ENCODE data around the gene ARID1B. TPM values are rescaled to one million over a fixed set of nuclear protein-coding genes. Genes with fewer than 3 reads are reported as not detected.
A peak's percentile ranks its signal among the peaks of the same experiment; 100 is the strongest.

The ARID1B gene
- total RNA-seq, result 33.7 and 72.7 TPM in 2 replicates
- 41.9 and 59.8 TPM in 2 replicates for polyA plus RNA-seq

GRCh38 chr6:156776840-156777576, at the start of gene ARID1B:
Gene ARID1B (plus strand): TSS chr6:156777378. CDS start chr6:156777681, 303 bp downstream.
- TF ChIP-seq CTCF (IDR thresholded peaks at IDR 0.05; ENCODE audit: low read depth, low read length), result no peak
- DNase-seq (ENCODE audit: low read depth in 1 of 2, low spot score in 1 of 2), result peak; percentile 89 to 90
- Histone ChIP-seq H3K9me3 (ENCODE audit: low read depth) (no peaks in the 10 kb centered on the region), H3K36me3 (no peaks in the 10 kb centered on the region), H3K27ac (peak within 1 kb of the TSS; percentile 99), H3K27me3 (no peaks in the 10 kb centered on the region), H3K4me1 (ENCODE audit: low read depth) (peaks cover 24% of the 10 kb centered on the region), H3K4me3 (peak within 1 kb of the TSS; percentile 97)

DNA sequence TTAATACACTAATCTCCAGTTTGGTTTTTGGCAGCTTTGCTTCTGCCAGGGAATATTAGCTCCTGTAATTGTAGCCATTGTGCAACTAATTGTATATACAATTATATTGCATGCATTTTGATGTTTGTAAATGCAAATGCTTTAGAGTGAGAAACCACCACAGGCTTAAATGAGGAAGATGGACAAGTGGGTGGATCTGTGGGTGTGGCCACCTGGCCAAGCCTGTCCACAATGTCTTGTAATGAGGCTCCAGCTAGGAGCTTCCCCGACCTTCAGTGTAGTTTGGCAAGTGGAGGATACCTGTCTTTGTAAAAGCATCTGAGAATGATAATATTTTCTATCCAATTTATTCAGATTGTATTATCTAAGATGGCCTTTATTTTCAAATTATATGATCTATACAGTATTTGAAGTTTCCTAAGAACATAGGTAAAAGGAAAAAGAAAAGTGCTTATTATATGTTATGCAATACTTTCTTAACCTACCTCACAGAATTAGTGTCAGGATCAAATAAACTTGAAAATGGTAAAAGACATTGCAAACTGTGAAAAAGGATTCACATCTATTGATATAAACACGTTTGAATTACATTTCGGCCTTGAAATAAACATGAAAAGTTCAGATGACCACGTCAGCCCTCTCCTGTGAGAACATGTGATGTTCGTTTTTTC, 49.3 kb upstream of the ARID1B start:
- no peak for DNase-seq (ENCODE audit: low read depth in 1 of 2, low spot score in 1 of 2)
- TF ChIP-seq CTCF (IDR thresholded peaks at IDR 0.05; ENCODE audit: low read depth, low read length), result no peak
- Histone ChIP-seq H3K4me3 (no peak overlapping the region), H3K27me3 (no peaks in the 10 kb centered on the region), H3K4me1 (ENCODE audit: low read depth) (no peaks in the 10 kb centered on the region), H3K27ac (no peak overlapping the region), H3K9me3 (ENCODE audit: low read depth) (no peaks in the 10 kb centered on the region), H3K36me3 (no peaks in the 10 kb centered on the region)

GRCh38 chr6:156729248-156729647, 47.9 kb upstream of the ARID1B start:
- Histone ChIP-seq H3K27me3 (no peaks in the 10 kb centered on the region), H3K36me3 (no peaks in the 10 kb centered on the region), H3K27ac (no peak overlapping the region), H3K4me1 (ENCODE audit: low read depth) (no peaks in the 10 kb centered on the region), H3K4me3 (no peak overlapping the region), H3K9me3 (ENCODE audit: low read depth) (no peaks in the 10 kb centered on the region)
- no peak for TF ChIP-seq CTCF (IDR thresholded peaks at IDR 0.05; ENCODE audit: low read depth, low read length)
- peak in 1 of 2 donors; percentile 26 for DNase-seq (ENCODE audit: low read depth in 1 of 2, low spot score in 1 of 2)

GRCh38 chr6:156731396-156731795, 45.8 kb upstream of the ARID1B start:
- H3K9me3 ChIP-seq (ENCODE audit: low read depth), result no peaks in the 10 kb centered on the region
- no peaks in the 10 kb centered on the region for H3K27me3 ChIP-seq
- peak in 1 of 2 donors; percentile 21 for DNase-seq (ENCODE audit: low read depth in 1 of 2, low spot score in 1 of 2)
- no peaks in the 10 kb centered on the region for H3K4me1 ChIP-seq (ENCODE audit: low read depth)
- H3K4me3 ChIP-seq, result no peak overlapping the region
- TF ChIP-seq CTCF (IDR thresholded peaks at IDR 0.05; ENCODE audit: low read depth, low read length), result no peak
- H3K27ac ChIP-seq, result no peak overlapping the region
- no peaks in the 10 kb centered on the region for H3K36me3 ChIP-seq

DNA sequence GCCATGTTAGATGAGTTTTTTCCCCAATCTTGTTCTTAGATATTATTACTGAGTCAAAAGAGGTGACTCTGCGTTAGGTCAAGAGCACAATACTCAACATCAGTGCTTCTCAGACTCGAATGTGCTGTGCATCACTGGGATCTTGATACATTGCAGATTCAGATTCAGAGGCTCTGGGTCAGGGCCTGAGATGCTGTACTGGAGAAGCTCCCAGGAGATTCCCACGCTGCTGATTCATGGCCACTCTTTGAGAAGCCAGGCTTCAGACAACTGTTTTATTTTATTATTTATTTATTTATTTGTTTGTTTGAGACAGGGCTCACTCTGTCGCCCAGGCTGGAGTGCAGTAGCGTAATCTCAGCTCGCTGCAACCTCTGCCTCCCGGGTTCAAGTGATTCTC, 41.4 kb upstream of the ARID1B start:
- Histone ChIP-seq H3K4me3 (no peak overlapping the region), H3K9me3 (ENCODE audit: low read depth) (no peaks in the 10 kb centered on the region)
- no peak for TF ChIP-seq CTCF (IDR thresholded peaks at IDR 0.05; ENCODE audit: low read depth, low read length)

More for the DNA sequence above, 41.4 kb upstream of the ARID1B start:
- H3K27ac ChIP-seq, result no peak overlapping the region
- DNase-seq (ENCODE audit: low read depth in 1 of 2, low spot score in 1 of 2), result no peak
- no peaks in the 10 kb centered on the region for H3K27me3 ChIP-seq
- H3K36me3 ChIP-seq, result no peaks in the 10 kb centered on the region
- H3K4me1 ChIP-seq (ENCODE audit: low read depth), result no peaks in the 10 kb centered on the region
